HG03521 (cell line): ENCODE results near the gene KIAA1328.

ENCODE experiments used
- ATAC-seq: cut with Tn5 transposase; IDR thresholded peaks from one replicate; pipeline ENCODE4 v1.9.1; 2021; ENCODE audit warnings: mild to moderate bottlenecking, moderate library complexity; ENCODE audit not compliant: unreplicated experiment

Gene KIAA1328

DNA sequence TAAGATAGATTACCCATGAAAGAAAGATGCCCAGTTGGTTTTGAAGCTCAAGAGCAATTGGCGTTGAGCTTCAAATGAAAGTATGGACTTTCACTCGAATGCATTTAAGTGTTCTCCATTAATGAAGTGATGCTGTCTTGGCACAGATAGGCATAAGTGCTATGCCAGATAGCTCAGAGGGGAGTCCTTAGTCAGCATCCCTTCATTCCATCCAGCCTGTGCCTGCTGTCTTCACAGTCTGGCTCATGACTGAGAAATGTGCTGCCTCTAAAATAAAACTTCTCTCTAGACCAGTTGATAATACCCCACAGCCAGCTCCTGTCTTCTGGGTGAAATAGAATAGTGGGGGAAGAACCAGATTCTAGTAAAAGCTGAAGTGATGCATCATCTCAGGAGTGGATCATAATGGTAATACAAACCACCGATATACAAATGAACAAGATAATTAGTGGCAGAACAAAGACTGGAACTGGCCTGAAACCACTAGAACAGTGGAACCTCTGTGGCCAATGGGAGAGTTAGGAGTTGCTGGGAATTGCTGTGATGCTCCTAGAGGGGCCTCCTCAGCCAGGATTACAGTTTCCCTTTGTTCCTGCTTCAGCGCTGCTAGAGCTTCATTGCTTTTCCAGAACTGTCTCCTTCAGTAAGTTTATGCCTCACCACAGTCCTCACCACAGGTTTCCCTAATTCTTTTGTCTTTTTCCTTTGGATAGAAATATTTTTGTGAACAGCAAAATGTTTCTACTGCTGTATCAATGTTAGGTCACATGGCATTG lies 359.3 kb downstream of the KIAA1328 start:
- ATAC-seq = no peak

GRCh38 chr18:37199741-37200140 lies 370.8 kb downstream of the KIAA1328 start:
- ATAC-seq = no peak

DNA sequence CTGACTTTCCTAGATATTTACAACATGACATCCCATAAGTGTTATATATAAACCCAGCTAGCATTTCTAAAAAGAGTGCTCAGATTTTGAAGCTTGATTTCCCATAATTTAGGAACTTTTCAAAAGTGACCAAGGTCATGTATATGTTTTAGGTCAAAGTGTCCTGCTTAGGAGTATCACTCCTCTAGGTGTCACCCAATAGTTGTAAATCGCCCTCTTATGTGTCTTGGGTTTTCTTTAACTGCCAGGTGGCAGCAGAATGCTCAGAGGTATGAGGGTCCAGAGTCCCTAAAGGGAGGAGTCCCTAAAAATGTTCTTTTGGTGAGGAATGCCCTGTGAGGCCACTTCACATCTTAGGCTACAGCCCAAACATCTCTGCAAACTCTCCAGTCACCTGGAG lies 378.4 kb downstream of the KIAA1328 start:
- no peak for ATAC-seq

- no peak for ATAC-seq
Measured at GRCh38 chr18:37210781-37211180, 381.9 kb downstream of the KIAA1328 start.

DNA sequence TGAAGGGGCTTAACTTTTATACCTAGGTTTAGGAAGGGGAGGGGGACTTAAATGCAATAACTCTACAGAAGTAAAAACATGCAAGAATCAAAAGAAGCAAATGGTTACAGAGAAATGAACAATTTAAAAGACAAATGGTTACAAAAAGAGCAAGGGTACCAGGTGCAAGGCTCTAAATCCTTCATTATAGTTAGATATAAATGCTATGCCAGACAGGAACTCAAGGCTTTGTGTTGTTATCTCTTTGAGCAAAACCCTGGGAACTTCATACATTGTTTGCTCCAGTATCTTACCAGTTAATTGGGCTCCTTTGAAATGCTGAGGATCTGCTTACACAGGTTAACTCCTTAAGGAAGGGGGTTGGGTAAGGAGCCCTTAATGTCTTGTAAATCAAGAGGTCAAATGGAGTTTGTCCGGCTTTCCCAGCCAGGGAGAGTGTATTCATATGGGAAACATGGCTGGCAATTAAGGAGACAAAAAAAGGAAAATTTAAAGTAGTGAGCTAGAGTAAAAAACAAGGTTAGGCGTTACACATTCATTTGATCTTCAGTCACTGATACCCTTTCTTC lies 389.2 kb downstream of the KIAA1328 start:
- no peak for ATAC-seq

DNA sequence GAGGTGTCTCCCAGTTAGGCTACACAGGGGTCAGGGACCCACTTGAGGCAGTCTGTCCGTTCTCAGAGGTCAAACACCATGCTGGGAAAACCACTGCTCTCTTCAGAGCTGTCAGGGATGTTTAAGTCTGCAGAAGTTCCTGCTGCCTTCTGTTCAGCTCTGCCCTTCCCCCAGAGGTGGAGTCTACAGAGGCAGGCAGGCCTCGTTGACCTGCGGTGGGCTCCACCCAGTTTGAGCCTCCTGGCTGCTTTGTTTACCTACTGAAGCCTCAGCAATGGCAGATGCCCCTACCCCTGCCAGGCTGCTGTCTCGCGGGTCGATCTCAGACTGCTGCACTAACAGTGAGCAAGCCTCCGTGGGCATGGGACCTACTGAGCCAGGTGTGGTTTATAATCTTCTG lies 390.3 kb downstream of the KIAA1328 start:
- no peak for ATAC-seq

DNA sequence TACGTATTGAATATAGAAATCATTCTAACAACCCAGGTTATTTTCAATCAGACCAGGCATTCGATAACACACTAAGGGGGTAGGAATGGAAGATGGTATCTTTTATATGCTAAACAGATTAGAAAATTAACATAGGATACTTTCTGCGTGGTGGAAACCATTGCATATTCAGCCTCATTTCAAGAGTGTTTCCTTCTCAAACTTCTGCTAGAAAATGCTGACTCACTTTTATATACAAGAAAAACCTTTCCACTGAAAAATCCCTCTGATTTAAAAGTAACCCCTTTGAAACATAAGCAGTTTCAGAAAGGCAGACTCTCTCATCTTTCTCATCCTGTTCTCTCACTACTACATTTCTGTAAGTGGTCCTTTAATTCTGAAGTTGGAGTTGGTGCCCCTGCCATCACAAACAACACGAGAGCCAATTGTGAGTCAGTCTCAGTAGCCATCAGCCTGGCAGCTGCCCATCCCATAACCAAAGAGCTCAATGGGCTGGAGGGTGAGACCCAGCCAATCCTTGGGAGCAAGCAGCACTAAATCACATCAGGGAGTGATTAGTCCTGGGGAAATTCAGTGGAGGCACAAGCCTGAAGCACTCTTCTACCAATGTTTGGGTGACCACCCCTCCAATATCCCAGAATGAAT lies 393.5 kb downstream of the KIAA1328 start:
- ATAC-seq = no peak

DNA sequence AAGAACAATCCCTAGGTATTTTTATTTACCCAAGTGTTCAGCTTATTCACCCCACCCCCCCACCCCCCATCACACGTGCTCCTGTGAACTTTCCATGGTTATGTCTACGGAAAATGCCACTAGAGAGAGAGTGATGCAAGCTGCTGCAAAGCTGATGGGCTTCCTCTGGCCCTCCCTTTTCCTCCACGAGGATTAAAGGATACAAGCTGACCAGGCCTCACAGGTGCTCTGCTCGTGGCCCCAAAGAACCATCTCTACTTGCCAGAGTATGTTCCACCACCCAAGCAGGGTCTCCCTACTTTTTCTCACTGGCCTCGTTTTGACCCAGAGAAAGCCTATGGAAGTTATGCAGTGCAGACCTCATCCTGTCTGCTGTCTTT lies 394.1 kb downstream of the KIAA1328 start:
- ATAC-seq = no peak

GRCh38 chr18:37225279-37225678 lies 396.4 kb downstream of the KIAA1328 start:
- no peak for ATAC-seq

- no peak for ATAC-seq
Measured at GRCh38 chr18:37230768-37231167, 401.8 kb downstream of the KIAA1328 start.

GRCh38 chr18:37231251-37231650 lies 402.3 kb downstream of the KIAA1328 start:
- no peak for ATAC-seq

DNA sequence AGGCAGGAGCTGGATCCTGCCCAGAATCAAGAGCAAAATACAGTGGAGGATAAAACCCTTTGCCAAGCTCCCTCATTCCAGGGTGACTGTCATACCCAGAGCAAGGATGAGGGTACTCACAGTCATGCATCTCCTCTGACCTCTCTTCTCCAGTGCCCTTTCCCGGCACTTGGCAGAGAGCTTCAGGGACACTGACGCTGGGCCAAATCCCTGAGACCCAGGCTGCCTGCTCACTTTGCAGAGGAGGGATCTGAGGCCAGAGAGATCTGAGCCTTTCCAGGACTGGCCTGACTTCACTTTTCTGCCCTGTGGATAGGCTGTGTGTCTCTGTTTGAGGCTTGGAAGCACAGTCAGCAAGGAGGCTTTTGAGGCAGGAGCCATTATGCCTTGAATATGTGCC lies 406.7 kb downstream of the KIAA1328 start:
- no peak for ATAC-seq

- ATAC-seq = no peak
Measured at GRCh38 chr18:37238282-37239108, 409.6 kb downstream of the KIAA1328 start.

- no peak for ATAC-seq
Measured at GRCh38 chr18:37242091-37242490, 413.2 kb downstream of the KIAA1328 start.

GRCh38 chr18:37242826-37243560 lies 414.1 kb downstream of the KIAA1328 start:
- ATAC-seq = no peak

DNA sequence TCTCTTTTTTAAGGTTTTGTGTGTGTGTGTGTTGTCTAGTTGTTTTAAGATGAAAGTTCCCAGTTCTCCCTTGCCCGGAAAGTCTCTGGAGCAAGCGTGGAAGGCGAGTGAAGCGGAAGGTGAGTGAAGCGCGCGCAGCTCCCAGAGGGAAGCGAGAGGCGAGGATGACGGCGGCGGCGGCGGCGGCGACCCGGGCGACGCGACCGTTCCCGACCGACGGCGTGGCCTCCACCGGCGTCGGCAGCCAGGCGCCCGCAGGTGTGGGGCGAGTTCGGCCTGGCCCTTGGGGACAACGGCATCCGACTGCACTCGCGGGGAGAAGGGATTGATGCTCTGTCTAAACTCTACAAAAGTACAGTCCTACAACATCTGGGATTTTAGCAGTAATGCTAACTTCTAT lies 414.8 kb downstream of the KIAA1328 start:
- ATAC-seq = no peak

- no peak for ATAC-seq
Measured at GRCh38 chr18:37244618-37245017, 415.7 kb downstream of the KIAA1328 start.

DNA sequence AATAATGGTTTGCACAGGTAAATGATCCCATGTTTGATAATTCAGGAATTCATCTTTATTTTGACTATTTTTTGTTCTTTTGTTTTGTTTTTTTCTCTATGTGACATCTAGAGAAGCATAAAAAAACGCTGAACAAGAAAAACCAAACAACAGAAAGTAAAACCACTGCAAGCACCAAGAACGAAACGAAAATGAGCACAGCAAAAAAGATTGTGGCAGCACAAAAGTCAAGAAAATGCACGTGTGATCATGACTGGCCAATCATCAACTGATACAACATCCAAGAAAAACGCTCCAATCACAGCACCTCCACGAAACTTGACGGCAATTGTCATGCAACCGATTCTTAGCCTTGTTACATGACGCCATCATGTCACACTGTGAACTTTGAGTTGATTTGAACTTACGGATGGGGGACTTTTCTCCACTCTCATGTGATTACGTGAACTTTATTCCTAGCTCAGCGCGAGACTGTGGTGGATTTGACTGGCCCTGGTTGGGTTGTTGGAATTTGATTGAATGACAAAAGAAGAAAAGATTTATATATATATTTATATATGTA lies 417.9 kb downstream of the KIAA1328 start:
- no peak for ATAC-seq

- no peak for ATAC-seq
Measured at GRCh38 chr18:37247497-37248161, 418.7 kb downstream of the KIAA1328 start.

- no peak for ATAC-seq
Measured at GRCh38 chr18:37248281-37248680, 419.4 kb downstream of the KIAA1328 start.
